ENCODE results near the gene BET1L.
A peak's percentile ranks its signal among the peaks of the same experiment; 100 is the strongest.

BET1L gene

DNA sequence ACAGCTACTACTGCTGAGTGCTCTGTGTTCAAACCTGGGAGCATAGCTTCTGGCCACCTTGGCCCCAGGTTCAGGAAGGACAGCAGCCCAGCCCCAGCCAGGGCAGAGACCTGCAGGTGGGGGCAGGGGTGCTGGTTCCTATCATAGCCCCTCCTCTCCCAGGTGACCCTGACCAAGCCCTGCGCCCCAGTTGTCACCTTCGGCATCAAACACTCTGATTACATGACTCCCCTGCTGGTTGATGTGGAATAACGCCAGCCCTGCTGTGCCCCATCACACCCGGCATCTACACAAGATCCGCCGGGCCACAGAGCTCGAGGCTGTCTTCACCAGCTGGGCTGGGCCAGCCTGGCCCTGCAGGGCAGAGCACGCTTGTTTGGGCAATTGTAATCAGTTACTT lies 7.4 kb downstream of the BET1L start:
- TF ChIP-seq ZC3H10 (CRISPR knock-in tag; IDR thresholded peaks at IDR 0.05) = no peak
- no peak for TF ChIP-seq OSR1 (CRISPR knock-in tag; IDR thresholded peaks at IDR 0.05)
- peak; percentile 12; the same call in 2 of the 3 replicates for ATAC-seq

DNA sequence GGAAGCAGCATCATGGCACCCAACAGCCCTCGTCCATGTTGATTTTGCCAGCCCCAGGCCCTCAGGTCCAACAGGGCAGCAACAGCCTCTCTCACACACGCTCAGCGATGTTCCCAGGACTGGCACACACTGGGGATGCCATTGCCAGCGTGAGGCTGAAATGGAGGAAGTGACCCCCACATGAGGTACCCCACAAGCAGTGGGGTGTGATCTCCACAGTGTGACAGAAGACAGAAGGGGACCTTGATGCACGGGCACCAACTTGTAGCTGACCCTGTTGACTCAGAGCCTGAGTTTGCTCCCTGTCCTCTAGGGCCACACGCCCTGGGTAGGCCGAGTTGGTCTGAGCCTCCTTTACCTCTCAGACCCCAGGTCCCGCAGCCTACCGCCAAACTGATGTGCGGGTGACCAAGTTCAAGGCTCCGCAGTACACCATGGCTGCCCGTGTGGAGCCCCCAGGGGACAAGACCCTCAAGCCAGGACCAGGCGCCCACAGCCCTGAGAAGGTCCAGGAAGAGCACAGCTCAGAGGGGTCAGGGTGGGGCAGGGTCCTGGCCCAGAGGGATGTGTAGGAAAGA lies 8.1 kb downstream of the BET1L start:
- no peak for TF ChIP-seq ZFP3 (CRISPR knock-in tag; IDR thresholded peaks at IDR 0.05)
- TF ChIP-seq, protein P1, sequence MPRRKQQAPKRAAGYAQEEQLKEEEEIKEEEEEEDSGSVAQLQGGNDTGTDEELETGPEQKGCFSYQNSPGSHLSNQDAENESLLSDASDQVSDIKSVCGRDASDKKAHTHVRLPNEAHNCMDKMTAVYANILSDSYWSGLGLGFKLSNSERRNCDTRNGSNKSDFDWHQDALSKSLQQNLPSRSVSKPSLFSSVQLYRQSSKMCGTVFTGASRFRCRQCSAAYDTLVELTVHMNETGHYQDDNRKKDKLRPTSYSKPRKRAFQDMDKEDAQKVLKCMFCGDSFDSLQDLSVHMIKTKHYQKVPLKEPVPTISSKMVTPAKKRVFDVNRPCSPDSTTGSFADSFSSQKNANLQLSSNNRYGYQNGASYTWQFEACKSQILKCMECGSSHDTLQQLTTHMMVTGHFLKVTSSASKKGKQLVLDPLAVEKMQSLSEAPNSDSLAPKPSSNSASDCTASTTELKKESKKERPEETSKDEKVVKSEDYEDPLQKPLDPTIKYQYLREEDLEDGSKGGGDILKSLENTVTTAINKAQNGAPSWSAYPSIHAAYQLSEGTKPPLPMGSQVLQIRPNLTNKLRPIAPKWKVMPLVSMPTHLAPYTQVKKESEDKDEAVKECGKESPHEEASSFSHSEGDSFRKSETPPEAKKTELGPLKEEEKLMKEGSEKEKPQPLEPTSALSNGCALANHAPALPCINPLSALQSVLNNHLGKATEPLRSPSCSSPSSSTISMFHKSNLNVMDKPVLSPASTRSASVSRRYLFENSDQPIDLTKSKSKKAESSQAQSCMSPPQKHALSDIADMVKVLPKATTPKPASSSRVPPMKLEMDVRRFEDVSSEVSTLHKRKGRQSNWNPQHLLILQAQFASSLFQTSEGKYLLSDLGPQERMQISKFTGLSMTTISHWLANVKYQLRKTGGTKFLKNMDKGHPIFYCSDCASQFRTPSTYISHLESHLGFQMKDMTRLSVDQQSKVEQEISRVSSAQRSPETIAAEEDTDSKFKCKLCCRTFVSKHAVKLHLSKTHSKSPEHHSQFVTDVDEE (CRISPR knock-in tag; IDR thresholded peaks at IDR 0.05) = no peak
- TF ChIP-seq OSR1 (CRISPR knock-in tag; IDR thresholded peaks at IDR 0.05) = no peak
- TF ChIP-seq, protein P2, sequence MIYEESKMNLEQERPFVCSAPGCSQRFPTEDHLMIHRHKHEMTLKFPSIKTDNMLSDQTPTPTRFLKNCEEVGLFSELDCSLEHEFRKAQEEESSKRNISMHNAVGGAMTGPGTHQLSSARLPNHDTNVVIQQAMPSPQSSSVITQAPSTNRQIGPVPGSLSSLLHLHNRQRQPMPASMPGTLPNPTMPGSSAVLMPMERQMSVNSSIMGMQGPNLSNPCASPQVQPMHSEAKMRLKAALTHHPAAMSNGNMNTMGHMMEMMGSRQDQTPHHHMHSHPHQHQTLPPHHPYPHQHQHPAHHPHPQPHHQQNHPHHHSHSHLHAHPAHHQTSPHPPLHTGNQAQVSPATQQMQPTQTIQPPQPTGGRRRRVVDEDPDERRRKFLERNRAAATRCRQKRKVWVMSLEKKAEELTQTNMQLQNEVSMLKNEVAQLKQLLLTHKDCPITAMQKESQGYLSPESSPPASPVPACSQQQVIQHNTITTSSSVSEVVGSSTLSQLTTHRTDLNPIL (CRISPR knock-in tag; IDR thresholded peaks at IDR 0.05; ENCODE audit: low read depth) = no peak
- TF ChIP-seq, protein P3, sequence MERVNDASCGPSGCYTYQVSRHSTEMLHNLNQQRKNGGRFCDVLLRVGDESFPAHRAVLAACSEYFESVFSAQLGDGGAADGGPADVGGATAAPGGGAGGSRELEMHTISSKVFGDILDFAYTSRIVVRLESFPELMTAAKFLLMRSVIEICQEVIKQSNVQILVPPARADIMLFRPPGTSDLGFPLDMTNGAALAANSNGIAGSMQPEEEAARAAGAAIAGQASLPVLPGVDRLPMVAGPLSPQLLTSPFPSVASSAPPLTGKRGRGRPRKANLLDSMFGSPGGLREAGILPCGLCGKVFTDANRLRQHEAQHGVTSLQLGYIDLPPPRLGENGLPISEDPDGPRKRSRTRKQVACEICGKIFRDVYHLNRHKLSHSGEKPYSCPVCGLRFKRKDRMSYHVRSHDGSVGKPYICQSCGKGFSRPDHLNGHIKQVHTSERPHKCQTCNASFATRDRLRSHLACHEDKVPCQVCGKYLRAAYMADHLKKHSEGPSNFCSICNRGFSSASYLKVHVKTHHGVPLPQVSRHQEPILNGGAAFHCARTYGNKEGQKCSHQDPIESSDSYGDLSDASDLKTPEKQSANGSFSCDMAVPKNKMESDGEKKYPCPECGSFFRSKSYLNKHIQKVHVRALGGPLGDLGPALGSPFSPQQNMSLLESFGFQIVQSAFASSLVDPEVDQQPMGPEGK (CRISPR knock-in tag; IDR thresholded peaks at IDR 0.05; ENCODE audit: borderline replicate concordance) = no peak
- no peak for TF ChIP-seq ZNF8 (CRISPR knock-in tag; IDR thresholded peaks at IDR 0.05)
- no peak for TF ChIP-seq RARB (CRISPR knock-in tag; IDR thresholded peaks at IDR 0.05)
- TF ChIP-seq CSDC2 (CRISPR knock-in tag; IDR thresholded peaks at IDR 0.05) = no peak
- no peak for TF ChIP-seq TCF4 (CRISPR knock-in tag; IDR thresholded peaks at IDR 0.05; ENCODE audit: borderline replicate concordance)
- TF ChIP-seq, protein P4, sequence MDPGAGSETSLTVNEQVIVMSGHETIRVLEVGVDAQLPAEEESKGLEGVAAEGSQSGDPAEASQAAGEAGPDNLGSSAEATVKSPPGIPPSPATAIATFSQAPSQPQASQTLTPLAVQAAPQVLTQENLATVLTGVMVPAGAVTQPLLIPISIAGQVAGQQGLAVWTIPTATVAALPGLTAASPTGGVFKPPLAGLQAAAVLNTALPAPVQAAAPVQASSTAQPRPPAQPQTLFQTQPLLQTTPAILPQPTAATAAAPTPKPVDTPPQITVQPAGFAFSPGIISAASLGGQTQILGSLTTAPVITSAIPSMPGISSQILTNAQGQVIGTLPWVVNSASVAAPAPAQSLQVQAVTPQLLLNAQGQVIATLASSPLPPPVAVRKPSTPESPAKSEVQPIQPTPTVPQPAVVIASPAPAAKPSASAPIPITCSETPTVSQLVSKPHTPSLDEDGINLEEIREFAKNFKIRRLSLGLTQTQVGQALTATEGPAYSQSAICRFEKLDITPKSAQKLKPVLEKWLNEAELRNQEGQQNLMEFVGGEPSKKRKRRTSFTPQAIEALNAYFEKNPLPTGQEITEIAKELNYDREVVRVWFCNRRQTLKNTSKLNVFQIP (CRISPR knock-in tag; IDR thresholded peaks at IDR 0.05; ENCODE audit: borderline replicate concordance, low read depth) = no peak
- no peak for TF ChIP-seq ISL1 (CRISPR knock-in tag; IDR thresholded peaks at IDR 0.05)
- no peak for TF ChIP-seq ZFP30 (CRISPR knock-in tag; IDR thresholded peaks at IDR 0.05)
- no peak for TF ChIP-seq ZNF565 (CRISPR knock-in tag; conservative IDR thresholded peaks at IDR 0.05; ENCODE audit: low read depth)
- TF ChIP-seq PPARA (CRISPR knock-in tag; IDR thresholded peaks at IDR 0.05; ENCODE audit: borderline replicate concordance) = no peak
- no peak for TF ChIP-seq ESRRG (CRISPR knock-in tag; IDR thresholded peaks at IDR 0.05)
- peak; percentile 14; the same call in 2 of the 3 replicates for ATAC-seq

DNA sequence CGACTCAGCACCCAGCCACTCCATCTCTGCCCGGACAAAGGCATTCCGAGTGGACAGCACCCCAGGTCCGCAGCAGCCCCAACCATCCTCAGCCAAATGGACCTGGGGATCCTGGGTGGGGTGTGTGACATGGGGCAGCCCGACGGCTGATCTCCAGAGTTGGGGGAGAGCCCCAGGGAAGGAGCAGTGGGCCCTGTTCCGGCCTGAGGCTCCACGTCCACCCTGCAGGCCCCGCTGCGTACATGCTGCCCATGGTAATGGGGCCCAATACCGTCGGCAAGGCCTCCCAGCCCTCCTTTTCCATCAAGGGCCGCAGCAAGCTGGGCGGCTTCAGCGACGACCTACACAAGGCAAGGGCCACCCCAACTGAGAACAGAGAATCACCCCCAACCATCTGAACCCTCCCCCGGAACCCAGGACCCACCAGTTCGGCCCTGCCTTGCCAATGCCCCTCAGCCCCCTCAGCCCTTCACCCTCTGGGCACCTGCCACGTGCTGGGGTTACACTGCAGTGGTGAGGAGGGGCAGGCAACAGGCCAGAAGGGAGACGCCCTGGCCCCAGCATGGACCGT lies 8.9 kb downstream of the BET1L start:
- TF ChIP-seq ZFP30 (CRISPR knock-in tag; IDR thresholded peaks at IDR 0.05) = no peak
- TF ChIP-seq, protein P5, sequence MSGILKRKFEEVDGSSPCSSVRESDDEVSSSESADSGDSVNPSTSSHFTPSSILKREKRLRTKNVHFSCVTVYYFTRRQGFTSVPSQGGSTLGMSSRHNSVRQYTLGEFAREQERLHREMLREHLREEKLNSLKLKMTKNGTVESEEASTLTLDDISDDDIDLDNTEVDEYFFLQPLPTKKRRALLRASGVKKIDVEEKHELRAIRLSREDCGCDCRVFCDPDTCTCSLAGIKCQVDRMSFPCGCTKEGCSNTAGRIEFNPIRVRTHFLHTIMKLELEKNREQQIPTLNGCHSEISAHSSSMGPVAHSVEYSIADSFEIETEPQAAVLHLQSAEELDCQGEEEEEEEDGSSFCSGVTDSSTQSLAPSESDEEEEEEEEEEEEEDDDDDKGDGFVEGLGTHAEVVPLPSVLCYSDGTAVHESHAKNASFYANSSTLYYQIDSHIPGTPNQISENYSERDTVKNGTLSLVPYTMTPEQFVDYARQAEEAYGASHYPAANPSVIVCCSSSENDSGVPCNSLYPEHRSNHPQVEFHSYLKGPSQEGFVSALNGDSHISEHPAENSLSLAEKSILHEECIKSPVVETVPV (CRISPR knock-in tag; IDR thresholded peaks at IDR 0.05) = no peak
- TF ChIP-seq ZNF8 (CRISPR knock-in tag; IDR thresholded peaks at IDR 0.05) = no peak
- TF ChIP-seq, protein P4 (CRISPR knock-in tag; IDR thresholded peaks at IDR 0.05; ENCODE audit: borderline replicate concordance, low read depth) = no peak
- no peak for TF ChIP-seq ZNF565 (CRISPR knock-in tag; conservative IDR thresholded peaks at IDR 0.05; ENCODE audit: low read depth)
- TF ChIP-seq ARNTL (CRISPR knock-in tag; IDR thresholded peaks at IDR 0.05; ENCODE audit: borderline replicate concordance, low read depth) = no peak
- no peak for TF ChIP-seq RARB (CRISPR knock-in tag; IDR thresholded peaks at IDR 0.05)
- no peak for ATAC-seq

All from SK-N-SH treated with all-trans-retinoic acid at 6 μM for 48 hours (cell line).